Fibroblast of mammary gland (primary cell): Measurements from ENCODE around the gene LRRC3.

Source experiments
- DNase-seq: peaks from one replicate; pipeline ENCODE4 v3.0.0-alpha.2; 2010; ENCODE audit warnings: low read depth
- H3K4me3 ChIP-seq: 2 replicates; pipeline ENCODE4 v1.5.1; 2011; ENCODE audit warnings: low read depth, mild to moderate bottlenecking, low read length, moderate library complexity; ENCODE audit not compliant: control insufficient read depth
- CTCF ChIP-seq: conservative IDR thresholded peaks from 2 replicates; pipeline ENCODE4 v1.5.1; 2011; ENCODE audit warnings: low read depth, low read length, inconsistent platforms; ENCODE audit not compliant: control insufficient read depth, insufficient read depth

The LRRC3 gene

DNA sequence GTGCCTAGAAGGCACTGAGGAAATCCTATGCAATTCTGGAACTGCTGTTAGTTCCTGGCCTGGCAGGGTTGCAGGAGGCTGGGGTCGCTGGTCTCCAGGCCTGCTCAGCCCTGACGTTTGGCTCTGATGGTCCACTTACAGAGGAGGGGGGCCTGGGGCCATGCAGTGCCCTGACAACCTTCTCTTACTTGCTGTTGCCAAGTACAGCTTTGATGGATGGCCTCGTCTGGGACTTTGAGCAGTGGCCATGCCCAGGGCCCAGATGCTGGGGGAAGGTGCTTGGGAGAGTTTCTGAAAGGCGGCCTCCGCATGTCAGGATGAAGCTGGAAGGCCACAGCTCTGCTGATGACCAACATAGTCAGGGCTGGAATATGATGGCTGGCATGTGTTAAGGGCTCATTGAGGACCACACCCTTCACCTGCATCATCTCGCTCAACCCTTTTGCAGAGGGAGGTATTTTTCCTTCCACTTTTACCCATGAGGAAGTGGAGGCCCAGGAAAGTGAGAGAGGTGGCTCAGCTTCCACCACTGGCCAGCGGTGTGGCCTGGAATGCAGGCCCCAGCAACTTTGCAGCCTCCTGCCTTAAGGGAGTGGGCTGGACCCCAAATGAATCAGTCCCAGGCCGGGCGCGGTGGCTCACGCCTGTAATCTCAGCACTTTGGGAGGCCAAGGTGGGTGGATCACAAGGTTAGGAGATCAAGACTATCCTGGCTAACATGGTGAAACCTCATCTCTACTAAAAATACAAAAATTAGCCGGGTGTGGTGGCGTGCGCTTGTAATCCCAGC is 34.7 kb upstream of the LRRC3 start:
- no peak overlapping the region for H3K4me3 ChIP-seq
- no peak for TF ChIP-seq CTCF
- DNase-seq: no peak

- no peak for DNase-seq
- no peak for TF ChIP-seq CTCF
- H3K4me3 ChIP-seq: no peak overlapping the region
Observed at GRCh38 chr21:44421901-44422840, 33.1 kb upstream of the LRRC3 start.

DNA sequence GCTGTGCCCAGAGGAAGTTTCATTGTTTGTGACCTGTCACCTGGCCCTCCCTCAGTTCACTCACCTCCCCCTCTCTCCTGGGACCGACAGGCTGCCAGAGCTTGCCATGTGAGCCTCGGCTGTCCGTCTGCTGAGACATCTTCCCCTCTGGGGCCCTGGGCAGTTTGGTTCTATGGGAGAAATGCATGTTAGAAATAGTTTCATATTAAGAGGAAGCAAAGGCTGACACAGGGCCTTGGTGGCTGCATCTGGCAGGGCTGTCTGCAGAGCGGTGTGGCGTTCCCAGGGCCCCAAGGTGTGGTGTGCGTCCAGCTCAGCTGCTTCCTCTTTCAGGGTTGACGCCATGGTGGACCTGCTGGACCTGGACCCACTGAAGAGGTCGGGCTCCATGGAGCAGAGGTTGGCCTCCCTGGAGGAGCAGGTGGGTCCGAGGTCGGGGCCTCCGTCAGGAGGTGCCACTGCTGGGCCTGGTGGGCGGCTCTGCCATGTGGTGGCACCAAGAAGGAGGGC is 31.9 kb upstream of the LRRC3 start:
- no peak overlapping the region for H3K4me3 ChIP-seq
- no peak for DNase-seq
- no peak for TF ChIP-seq CTCF

DNA sequence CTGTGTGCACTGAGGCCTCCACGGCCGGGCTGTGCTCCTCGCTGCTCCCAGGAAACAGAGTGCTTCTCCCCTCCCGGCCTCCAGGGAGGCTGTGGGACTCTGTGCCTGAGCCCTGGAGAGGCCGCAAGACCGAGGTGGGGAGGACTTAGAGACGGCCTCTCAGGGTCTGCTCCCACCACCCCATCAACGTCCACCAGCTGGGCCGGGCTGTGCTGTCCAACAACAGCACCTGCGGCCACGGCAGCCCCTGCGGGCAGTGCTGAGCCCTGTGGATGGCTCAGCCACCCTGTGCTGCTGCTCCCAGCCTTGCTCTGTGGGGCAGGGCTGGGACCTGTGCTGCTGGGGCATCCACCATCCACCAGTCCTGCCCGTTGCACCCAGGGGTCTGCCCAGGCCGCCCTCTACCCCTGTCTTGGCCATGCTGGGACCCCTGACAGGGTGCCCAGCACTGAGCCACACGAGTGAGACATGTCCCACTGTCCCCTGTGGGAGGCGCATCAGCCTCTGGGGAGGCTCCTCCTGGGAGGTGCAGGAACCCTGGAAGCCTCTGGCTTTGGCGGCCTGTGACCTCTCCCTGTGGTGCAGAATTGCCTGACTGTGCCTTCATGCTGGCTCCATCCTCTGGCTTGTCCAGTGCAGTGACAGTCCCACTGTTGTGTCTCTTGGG is 31.2 kb upstream of the LRRC3 start:
- no peak for DNase-seq
- TF ChIP-seq CTCF: no peak
- H3K4me3 ChIP-seq: no peak overlapping the region

DNA sequence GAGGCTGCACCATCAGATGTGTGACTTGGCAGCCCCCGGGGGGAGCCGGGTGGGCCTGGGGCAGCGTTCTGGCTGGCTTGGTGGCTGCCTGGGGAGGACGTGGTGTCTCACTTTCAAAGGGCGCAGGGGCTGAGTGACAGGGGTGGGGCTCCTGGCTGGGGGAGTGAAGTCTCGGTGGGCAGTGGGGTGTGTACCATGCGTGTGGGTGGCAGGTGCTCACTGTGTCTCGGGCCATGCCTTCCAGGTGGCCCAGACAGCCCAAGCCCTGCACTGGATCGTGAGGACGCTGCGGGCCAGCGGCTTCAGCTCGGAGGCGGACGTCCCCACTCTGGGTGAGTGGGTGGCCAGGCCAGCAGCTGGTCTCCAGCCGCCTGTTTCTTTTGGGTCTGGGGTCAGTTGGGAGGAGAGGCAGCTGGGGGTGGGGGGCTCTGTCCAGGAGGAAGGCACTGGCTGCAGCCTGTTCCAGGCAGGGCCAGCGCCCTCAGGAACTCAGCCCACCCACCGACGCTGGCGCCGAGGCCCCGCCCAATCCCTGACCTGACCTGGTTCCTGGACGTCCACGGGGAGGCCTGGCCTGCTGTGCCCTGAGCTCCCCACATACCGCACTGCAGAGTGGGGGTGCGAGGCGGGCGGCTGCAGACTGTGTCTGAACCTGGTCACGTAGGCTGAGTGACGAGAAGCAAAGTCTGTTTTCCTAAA is 30.6 kb upstream of the LRRC3 start:
- no peak overlapping the region for H3K4me3 ChIP-seq
- no peak for DNase-seq
- TF ChIP-seq CTCF: no peak
